IMR-90 (cell line): ENCODE results near the gene ACYP2. TPM values are rescaled to one million over a fixed set of nuclear protein-coding genes. Genes with fewer than 3 reads are reported as not detected.

Source experiments
- ATAC-seq: fragments of 200-7000 bp; cut with Tn5 transposase; 2 replicates; pipeline ENCODE4 v1.9.1; 2020; ENCODE audit warnings: low read depth, mild to moderate bottlenecking, moderate library complexity
- BruUV-seq: library from RNA; stranded (reverse); fragments of 400-500 nt; replicated peaks from 2 replicates; lab custom pipeline; 2021; lab: Mats Ljungman, UMichigan
- CTCF ChIA-PET: fragments of 300-600 bp; formaldehyde crosslinking; extraction: SDS; loops from one replicate; lab custom pipeline; 2021; ENCODE audit warnings: antibody characterized with exemption; lab: Yijun Ruan, JAX
- POLR2A ChIA-PET: fragments of 300-600 bp; sonication (Branson Sonifier 250); formaldehyde crosslinking; loops from one replicate; lab custom pipeline; 2022; ENCODE audit warnings: antibody characterized with exemption; ENCODE audit not compliant: unreplicated experiment; lab: Charles Lee
- DNase-seq: peaks from one replicate; pipeline ENCODE4 v3.0.0; 2013
- H2AFZ ChIP-seq: replicated peaks from 2 replicates; pipeline ENCODE3; 2013; ENCODE audit warnings: low read length, mild to moderate bottlenecking; ENCODE audit not compliant: poor library complexity
- H2AK5ac ChIP-seq: 2 replicates; pipeline ENCODE4 v1.6.1; 2013; ENCODE audit warnings: low read depth, low read length, inconsistent platforms
- H2AK9ac ChIP-seq: replicated peaks from 2 replicates; pipeline ENCODE3; 2013; ENCODE audit warnings: mild to moderate bottlenecking, low read depth, low read length, moderate library complexity; ENCODE audit not compliant: poor library complexity
- H2BK120ac ChIP-seq: 2 replicates; pipeline ENCODE4 v1.6.1; 2013; ENCODE audit warnings: low read depth, low read length, inconsistent platforms
- H2BK15ac ChIP-seq: 3 replicates; pipeline ENCODE4 v1.6.1; 2013; ENCODE audit warnings: low read depth, low read length, inconsistent platforms
- H2BK20ac ChIP-seq: 2 replicates; pipeline ENCODE4 v1.6.1; 2013; ENCODE audit warnings: low read depth, mild to moderate bottlenecking, inconsistent platforms, low read length, moderate library complexity
- H2BK5ac ChIP-seq: 2 replicates; pipeline ENCODE4 v1.6.1; 2013; ENCODE audit warnings: mild to moderate bottlenecking, low read depth, low read length, inconsistent platforms; ENCODE audit not compliant: poor library complexity, severe bottlenecking
- H3K14ac ChIP-seq: replicated peaks from 2 replicates; pipeline ENCODE4 v1.6.1; 2013; ENCODE audit warnings: low read depth, low read length, inconsistent platforms
- H3K18ac ChIP-seq: 2 replicates; pipeline ENCODE4 v1.6.1; 2013; ENCODE audit warnings: low read depth, low read length, control low read depth
- H3K23ac ChIP-seq: 2 replicates; pipeline ENCODE4 v1.6.1; 2013; ENCODE audit warnings: low read depth, low read length, inconsistent platforms
- H3K27ac ChIP-seq: 2 replicates; pipeline ENCODE4 v1.5.1; 2013; ENCODE audit warnings: mild to moderate bottlenecking, control low read depth, low read length; ENCODE audit not compliant: insufficient read depth
- H3K27me3 ChIP-seq: 2 replicates; pipeline ENCODE4 v1.6.1; 2013; ENCODE audit warnings: low read length; ENCODE audit not compliant: control insufficient read depth, insufficient read depth
- H3K36me3 ChIP-seq: 2 replicates; pipeline ENCODE4 v1.6.1; 2013; ENCODE audit warnings: low read length, mixed read lengths; ENCODE audit not compliant: control insufficient read depth, insufficient read depth
- H3K4ac ChIP-seq: 2 replicates; pipeline ENCODE4 v1.6.1; 2013; ENCODE audit warnings: low read depth, low read length, inconsistent platforms
- H3K4me1 ChIP-seq: 2 replicates; pipeline ENCODE4 v1.6.1; 2013; ENCODE audit warnings: low read length, mixed read lengths; ENCODE audit not compliant: control insufficient read depth, insufficient read depth
- H3K4me2 ChIP-seq: 2 replicates; pipeline ENCODE4 v1.6.1; 2013; ENCODE audit warnings: low read depth, mild to moderate bottlenecking, control low read depth, low read length, moderate library complexity
- H3K4me3 ChIP-seq: 2 replicates; pipeline ENCODE4 v1.5.1; 2013; ENCODE audit warnings: low read depth, mild to moderate bottlenecking, control low read depth, low read length, moderate library complexity; ENCODE audit not compliant: insufficient read depth
- H3K56ac ChIP-seq: 2 replicates; pipeline ENCODE4 v1.6.1; 2013; ENCODE audit warnings: low read length, inconsistent platforms; ENCODE audit not compliant: insufficient read depth; ENCODE audit errors: extremely low read depth
- H3K79me1 ChIP-seq, 2 experiments: 2 replicates each; pipeline ENCODE4 v1.6.1; 2013; ENCODE audit warnings: low read length in 2 of 2, inconsistent platforms in 1 of 2, low read depth in 1 of 2
- H3K9ac ChIP-seq: 2 replicates; pipeline ENCODE4 v1.6.1; 2013; ENCODE audit warnings: low read depth, low read length, control low read depth
- H3K9me1 ChIP-seq: 2 replicates; pipeline ENCODE4 v1.6.1; 2013; ENCODE audit warnings: low read length, inconsistent platforms; ENCODE audit not compliant: insufficient read depth
- H3K9me3 ChIP-seq: 2 replicates; pipeline ENCODE4 v1.6.1; 2013; ENCODE audit warnings: low read length; ENCODE audit not compliant: control insufficient read depth, insufficient read depth
- H4K20me1 ChIP-seq: 2 replicates; pipeline ENCODE4 v1.6.1; 2013; ENCODE audit warnings: low read length, inconsistent platforms; ENCODE audit not compliant: insufficient read depth
- H4K5ac ChIP-seq: 2 replicates; pipeline ENCODE4 v1.6.1; 2013; ENCODE audit warnings: mild to moderate bottlenecking, low read depth, low read length, control low read depth
- H4K8ac ChIP-seq, 2 experiments: 2 replicates each; pipeline ENCODE4 v1.6.1; 2013; ENCODE audit warnings: low read depth in 2 of 2, low read length in 2 of 2, control low read depth in 1 of 2, inconsistent platforms in 1 of 2
- H4K91ac ChIP-seq: 2 replicates; pipeline ENCODE4 v1.6.1; 2013; ENCODE audit warnings: low read depth, low read length, inconsistent platforms; ENCODE audit not compliant: insufficient read depth
- BHLHE40 ChIP-seq: fragments of 150-350 bp; IDR thresholded peaks from 2 replicates; pipeline ENCODE4 v1.6.1; 2016; ENCODE audit warnings: mild to moderate bottlenecking, low read depth, low read length
- CEBPB ChIP-seq: IDR thresholded peaks from 2 replicates; pipeline ENCODE4 v1.6.1; 2012; ENCODE audit warnings: low read depth, low read length, improper control_type of control experiment
- CHD1 ChIP-seq: IDR thresholded peaks from 2 replicates; pipeline ENCODE4 v1.6.1; 2012; ENCODE audit warnings: low read depth, low read length, improper control_type of control experiment
- CTCF ChIP-seq: conservative IDR thresholded peaks from 2 replicates; pipeline ENCODE4 v1.5.1; 2012; ENCODE audit warnings: mild to moderate bottlenecking, low read depth, low read length, improper control_type of control experiment
- ELK1 ChIP-seq: fragments of 150-350 bp; IDR thresholded peaks from 2 replicates; pipeline ENCODE4 v1.6.1; 2016; ENCODE audit warnings: low read depth, mild to moderate bottlenecking, low read length, moderate library complexity, borderline replicate concordance
- FOS ChIP-seq: fragments of 150-350 bp; IDR thresholded peaks from 2 replicates; pipeline ENCODE4 v1.6.1; 2016; ENCODE audit warnings: low read depth, low read length
- MAFK ChIP-seq: IDR thresholded peaks from 2 replicates; pipeline ENCODE4 v1.6.1; 2012; ENCODE audit warnings: low read depth, low read length, improper control_type of control experiment
- MAZ ChIP-seq: IDR thresholded peaks from 2 replicates; pipeline ENCODE4 v1.6.1; 2012; ENCODE audit warnings: low read depth, mild to moderate bottlenecking, low read length, improper control_type of control experiment, moderate library complexity, borderline replicate concordance
- MXI1 ChIP-seq: IDR thresholded peaks from 2 replicates; pipeline ENCODE4 v1.6.1; 2012; ENCODE audit warnings: low read depth, mild to moderate bottlenecking, low read length, moderate library complexity, borderline replicate concordance
- NFE2L2 ChIP-seq: fragments of 150-350 bp; IDR thresholded peaks from 2 replicates; pipeline ENCODE4 v1.6.1; 2016; ENCODE audit warnings: low read depth, mild to moderate bottlenecking, low read length
- POLR2A ChIP-seq: IDR thresholded peaks from 2 replicates; pipeline ENCODE4 v1.6.1; 2012; ENCODE audit warnings: mild to moderate bottlenecking, low read depth, low read length
- RAD21 ChIP-seq: IDR thresholded peaks from 2 replicates; pipeline ENCODE4 v1.6.1; 2012; ENCODE audit warnings: low read length, improper control_type of control experiment
- RCOR1 ChIP-seq: IDR thresholded peaks from 2 replicates; pipeline ENCODE4 v1.6.1; 2012; ENCODE audit warnings: mild to moderate bottlenecking, low read length, improper control_type of control experiment; ENCODE audit not compliant: insufficient replicate concordance
- RFX5 ChIP-seq: IDR thresholded peaks from 2 replicates; pipeline ENCODE4 v1.8.0; 2012; ENCODE audit warnings: low read depth, mild to moderate bottlenecking, low read length, moderate library complexity
- SMC3 ChIP-seq: fragments of 150-350 bp; IDR thresholded peaks from 2 replicates; pipeline ENCODE4 v1.6.1; 2016; ENCODE audit warnings: low read depth, mild to moderate bottlenecking, antibody characterized with exemption, low read length, moderate library complexity
- USF2 ChIP-seq: fragments of 150-350 bp; IDR thresholded peaks from 2 replicates; pipeline ENCODE4 v1.6.1; 2017; ENCODE audit warnings: mild to moderate bottlenecking, antibody characterized with exemption, low read length, low read depth
- WGBS, 2 experiments: methylation state at CpG; one replicate each; pipeline versions ENCODE4 v1.1.5 to v1.1.7; 2013; ENCODE audit warnings: missing lambda C conversion rate in 2 of 2; ENCODE audit not compliant: insufficient read length in 1 of 2; ENCODE audit errors: extremely low coverage in 2 of 2; 5-methylcytosine and 5-hydroxymethylcytosine counted together
- dilution Hi-C: fragments of 300-500 bp; cut with HindIII; formaldehyde crosslinking; loops from one replicate; pipeline ENCODE4 v1.14.3; 2018; ENCODE audit warnings: low sequenced_read_pairs; ENCODE audit not compliant: unreplicated experiment
- in situ Hi-C: fragments of 300-500 bp; cut with MboI; formaldehyde crosslinking; loops from 3 replicates; pipeline ENCODE4 v1.14.3; 2019; ENCODE audit warnings: low sequenced_read_pairs, inconsistent platforms, mixed read lengths
- intact Hi-C: fragments of 100-400 bp; cut with micrococcal nuclease; formaldehyde crosslinking; loops from 2 replicates; pipeline ENCODE4 v1.10.0; 2022
- polyA plus RNA-seq, 3 experiments: library from polyadenylated mRNA; depleted of rRNA; stranded (reverse); fragments of >200 nt; gene quantifications; 2 replicates each; pipeline ENCODE4 v1.2.3, GENCODE V29; 2012; ENCODE audit warnings: low replicate concordance in 1 of 3
- total RNA-seq: library from RNA; depleted of rRNA; stranded (reverse); fragments of >200 nt; gene quantifications from 2 replicates; pipeline ENCODE4 v1.2.3, GENCODE V29; 2012

The ACYP2 gene
- total and polyA plus RNA-seq, 2 of the 4 experiments (the other 2 are of a cell fraction): 3.9 to 7.4 TPM

GRCh38 chr2:54191361-54192135 is 76.1 kb downstream of the ACYP2 start:
- Histone ChIP-seq H3K4me2 (no peak overlapping the region), H3K56ac (no peak overlapping the region), H3K4me1 (no peaks in the 10 kb centered on the region), H2BK5ac (no peak overlapping the region), H3K9me3 (no peaks in the 10 kb centered on the region), H4K5ac (no peak overlapping the region), H2BK20ac (no peak overlapping the region), H3K9me1 (no peaks in the 10 kb centered on the region), H2AK5ac (no peak overlapping the region), H2BK15ac (no peak overlapping the region), H3K18ac (no peak overlapping the region), H2BK120ac (no peak overlapping the region), H3K4ac (no peak overlapping the region), H3K23ac (no peak overlapping the region), H3K4me3 (no peak overlapping the region), H4K8ac (no peak overlapping the region), H2AFZ (no peak overlapping the region), H3K14ac (no peak overlapping the region), H2AK9ac (no peak overlapping the region), H3K27ac (no peak overlapping the region), H4K20me1 (no peaks in the 10 kb centered on the region), H3K9ac (no peak overlapping the region), H3K27me3 (no peaks in the 10 kb centered on the region), H3K36me3 (no peaks in the 10 kb centered on the region), H4K91ac (no peak overlapping the region), H3K79me1 (no peaks in the 10 kb centered on the region)
- POLR2A ChIA-PET: no interaction called here
- WGBS, 2 experiments: no CpG with 5 or more reads among the region's 2 CpGs
- ATAC-seq: no peak
- in situ Hi-C loops (no loop called here), dilution Hi-C loops (no loop called here), intact Hi-C loops (no loop called here)
- DNase-seq: no peak
- no TSS peak for BruUV-seq
- no peak for TF ChIP-seq MXI1
- TF ChIP-seq ELK1: no peak
- TF ChIP-seq BHLHE40: no peak
- TF ChIP-seq RAD21: no peak
- TF ChIP-seq MAZ: no peak
- no peak for TF ChIP-seq POLR2A
- no peak for TF ChIP-seq CEBPB
- no peak for TF ChIP-seq NFE2L2
- no peak for TF ChIP-seq CTCF
- no peak for TF ChIP-seq USF2
- no peak for TF ChIP-seq MAFK
- no peak for TF ChIP-seq RFX5
- no peak for TF ChIP-seq RCOR1
- no peak for TF ChIP-seq CHD1
- TF ChIP-seq SMC3: no peak
- TF ChIP-seq FOS: no peak
- CTCF ChIA-PET: no interaction called here
